GM19193 (cell line): ENCODE measurements around the gene SLC7A1.

Experiments
- POLR2A ChIP-seq: IDR thresholded peaks from 4 replicates; pipeline ENCODE4 v1.6.1; 2011; ENCODE audit not compliant: insufficient read depth, insufficient read length; ENCODE audit errors: extremely low read depth

SLC7A1 gene

DNA sequence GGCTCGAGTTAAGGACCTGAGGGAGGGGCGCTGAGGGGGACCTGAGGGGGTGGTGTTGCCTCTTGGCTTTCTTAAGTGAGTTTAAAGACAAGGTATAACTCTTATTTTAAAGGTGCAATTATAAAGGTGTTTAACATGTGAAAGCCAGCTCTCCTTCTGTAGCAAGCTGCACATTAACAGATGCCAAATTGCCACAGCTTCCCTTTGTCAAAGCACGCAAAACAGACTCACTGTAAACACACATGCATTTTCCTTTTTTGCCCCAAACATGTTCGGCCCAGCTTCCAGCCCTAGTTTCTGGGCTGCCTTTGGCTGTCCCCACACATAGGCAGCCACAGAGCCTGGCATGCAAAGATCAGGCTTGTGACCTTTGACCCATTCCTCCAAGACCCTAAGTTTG, 111.9 kb downstream of the SLC7A1 start:
- TF ChIP-seq POLR2A = no peak

DNA sequence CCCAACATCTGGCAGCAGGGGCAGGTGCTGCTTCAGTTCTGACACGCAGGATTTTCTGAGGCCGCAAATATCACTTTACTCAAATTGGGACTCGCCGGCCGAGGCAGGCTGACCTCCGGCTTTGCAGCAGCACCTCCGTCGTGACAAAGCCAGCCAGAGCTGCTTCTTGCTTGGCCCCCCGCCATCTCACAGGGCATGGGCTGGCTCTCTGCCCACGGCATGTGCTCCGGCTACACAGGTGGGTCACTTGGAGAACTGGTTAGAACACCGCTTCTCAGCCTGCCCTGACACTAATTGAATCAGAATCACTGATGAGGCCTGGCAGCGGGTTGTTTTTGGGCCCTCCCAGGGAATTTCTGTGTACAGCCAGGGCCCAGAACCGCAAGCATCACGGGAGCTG, 112.3 kb downstream of the SLC7A1 start:
- TF ChIP-seq POLR2A = no peak

DNA sequence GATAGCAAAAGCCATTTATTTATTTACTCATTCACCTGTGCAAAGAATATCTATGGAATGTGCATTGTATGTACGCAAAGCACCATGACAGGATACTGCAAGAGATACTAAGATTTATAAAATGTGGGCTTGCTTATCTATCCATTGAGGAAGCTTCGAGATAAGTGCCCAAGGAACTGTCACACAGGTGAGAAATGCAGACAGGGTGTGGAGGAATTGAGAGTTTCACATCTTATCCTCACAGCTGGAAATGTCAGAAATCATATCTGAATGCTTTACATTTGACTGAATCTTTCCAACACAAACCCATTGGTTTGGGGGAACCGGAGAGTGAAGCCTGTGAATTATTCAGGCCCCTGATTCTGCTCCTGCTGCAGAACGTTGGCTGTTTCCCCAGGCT, 113.0 kb downstream of the SLC7A1 start:
- TF ChIP-seq POLR2A = no peak

DNA sequence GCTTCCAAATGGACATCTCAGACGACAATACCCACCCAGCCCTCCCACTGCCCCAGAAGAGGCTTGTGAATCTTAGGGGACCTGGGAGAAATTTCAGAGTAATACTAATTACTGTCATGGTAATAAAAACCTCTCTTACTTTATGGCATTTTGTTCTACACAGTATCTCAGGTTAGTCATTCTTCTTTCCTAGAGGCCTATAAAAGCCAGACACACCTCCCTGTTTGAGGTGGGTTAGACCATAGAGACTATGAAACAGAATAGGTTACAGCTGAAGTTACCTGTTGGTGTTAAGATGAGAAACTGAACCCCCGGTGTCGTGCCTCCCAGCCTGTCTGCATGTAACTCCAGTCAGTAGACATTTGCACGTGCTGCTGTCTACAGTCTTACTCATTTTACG, 113.9 kb downstream of the SLC7A1 start:
- no peak for TF ChIP-seq POLR2A

DNA sequence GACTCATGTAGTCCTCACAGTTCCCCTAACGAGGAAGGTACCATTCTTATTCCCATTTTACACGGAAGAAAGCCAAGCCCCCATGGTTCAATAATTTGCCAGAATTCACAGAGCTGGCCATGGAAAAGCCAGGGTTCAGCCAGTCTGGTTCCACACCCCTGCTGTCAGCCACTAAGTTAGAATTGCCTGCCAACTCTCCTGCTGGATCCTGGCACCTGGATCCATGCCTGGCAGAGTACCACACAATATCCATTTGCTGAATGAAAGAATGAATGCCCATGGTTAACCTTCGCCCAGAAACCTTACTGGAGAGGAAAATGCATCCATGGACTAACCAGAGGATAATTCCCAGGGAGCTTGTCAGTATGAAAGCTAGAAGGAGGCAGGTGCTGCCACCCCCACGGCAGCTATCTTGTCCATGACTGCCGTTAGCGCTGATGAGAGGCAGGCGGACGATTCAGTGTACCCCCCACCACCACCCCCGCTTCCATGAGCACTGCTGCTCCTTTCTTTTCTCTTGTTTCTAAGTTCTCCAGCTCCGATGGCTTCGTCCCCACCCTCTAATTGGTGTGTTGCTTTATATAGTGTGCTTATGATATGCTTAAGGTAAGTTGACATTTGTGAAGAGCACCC, 114.5 kb downstream of the SLC7A1 start:
- no peak for TF ChIP-seq POLR2A

DNA sequence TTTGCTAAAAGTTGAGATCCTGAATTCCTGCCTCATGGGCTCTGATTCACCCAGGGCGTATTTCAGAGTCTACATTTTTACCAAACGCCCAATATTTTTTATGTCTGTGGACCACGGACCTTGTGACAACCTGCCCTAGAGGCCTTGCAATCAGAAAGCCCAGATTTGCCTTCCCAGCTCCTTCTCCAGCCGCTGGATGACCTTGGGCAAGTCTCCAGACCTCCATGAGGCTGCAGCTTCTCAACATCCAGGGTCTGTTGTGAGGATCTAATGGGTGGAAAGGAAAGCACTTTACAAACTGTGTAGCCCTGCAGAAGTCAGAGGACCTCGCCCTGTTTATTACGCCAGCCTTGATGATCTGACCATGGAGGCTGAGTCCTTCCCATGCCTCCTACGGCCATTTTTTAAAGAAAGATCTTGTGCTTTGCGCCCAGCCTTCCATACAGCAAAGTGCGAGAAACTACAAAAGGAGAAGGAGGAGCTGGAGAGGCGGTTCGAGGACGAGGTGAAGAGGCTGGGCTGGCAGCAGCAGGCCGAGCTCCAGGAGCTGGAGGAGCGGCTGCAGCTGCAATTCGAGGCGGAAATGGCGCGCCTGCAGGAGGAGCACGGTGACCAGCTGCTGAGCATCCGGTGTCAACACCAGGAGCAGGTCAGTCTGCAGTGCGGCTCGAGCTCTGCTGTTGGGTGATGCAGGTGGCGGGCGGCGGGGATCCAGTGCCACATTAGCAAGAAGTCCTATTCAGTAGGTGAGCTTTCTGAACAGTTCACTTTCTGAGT, 115.6 kb downstream of the SLC7A1 start:
- no peak for TF ChIP-seq POLR2A

DNA sequence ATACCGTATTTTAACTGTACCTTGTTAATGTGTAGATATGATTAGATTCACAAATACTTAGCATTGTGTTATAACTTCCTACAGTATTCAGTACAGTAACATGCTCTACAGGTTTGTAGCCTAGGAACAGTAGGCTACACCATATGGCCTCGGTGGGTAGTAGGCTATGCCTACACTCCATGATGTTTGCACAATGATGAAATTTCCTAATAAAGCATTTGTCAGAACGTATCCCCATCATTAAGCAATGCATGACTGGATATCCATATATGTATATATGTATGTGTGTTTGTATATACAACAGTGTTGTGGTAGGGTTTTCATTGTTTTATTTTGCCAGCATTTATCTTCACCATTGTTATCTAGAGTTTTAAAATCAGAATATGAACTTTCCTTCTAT, 119.4 kb downstream of the SLC7A1 start:
- TF ChIP-seq POLR2A = no peak

DNA sequence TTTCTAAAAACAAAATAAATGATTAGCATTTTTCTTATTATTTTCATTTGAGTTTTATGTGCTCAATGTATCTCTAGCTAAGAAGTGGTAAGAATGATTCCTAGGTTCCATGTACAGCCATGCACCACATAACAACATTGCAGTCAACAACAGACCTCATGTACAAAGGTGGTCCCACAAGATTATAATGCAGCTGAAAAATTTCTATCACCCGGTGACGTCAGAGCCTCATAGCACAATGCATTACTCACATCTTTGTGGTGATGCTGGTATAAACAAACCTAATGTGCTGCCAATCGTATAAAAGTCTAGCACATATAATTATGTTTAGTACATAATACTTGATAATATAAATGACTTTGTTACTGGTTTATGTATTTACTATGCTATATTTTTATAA, 120.5 kb downstream of the SLC7A1 start:
- no peak for TF ChIP-seq POLR2A

DNA sequence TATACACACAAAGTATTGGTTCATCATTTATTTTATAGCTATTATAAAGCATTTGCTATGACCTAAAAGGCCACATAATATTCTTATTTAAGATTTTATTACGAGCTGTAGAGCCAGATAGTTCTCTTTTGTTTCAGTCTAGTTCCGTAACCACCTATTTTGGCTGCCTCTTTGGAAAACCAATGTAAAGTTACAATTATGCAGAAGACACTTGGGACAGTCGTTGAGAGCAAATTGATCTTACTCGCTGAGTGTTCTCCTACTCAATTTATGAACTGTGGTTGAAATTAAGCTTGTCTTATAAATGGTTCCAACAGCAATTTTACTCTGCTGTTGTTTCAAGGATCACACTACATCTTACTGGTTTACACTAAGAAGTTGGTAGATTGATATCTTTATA, 122.3 kb downstream of the SLC7A1 start:
- TF ChIP-seq POLR2A = no peak

DNA sequence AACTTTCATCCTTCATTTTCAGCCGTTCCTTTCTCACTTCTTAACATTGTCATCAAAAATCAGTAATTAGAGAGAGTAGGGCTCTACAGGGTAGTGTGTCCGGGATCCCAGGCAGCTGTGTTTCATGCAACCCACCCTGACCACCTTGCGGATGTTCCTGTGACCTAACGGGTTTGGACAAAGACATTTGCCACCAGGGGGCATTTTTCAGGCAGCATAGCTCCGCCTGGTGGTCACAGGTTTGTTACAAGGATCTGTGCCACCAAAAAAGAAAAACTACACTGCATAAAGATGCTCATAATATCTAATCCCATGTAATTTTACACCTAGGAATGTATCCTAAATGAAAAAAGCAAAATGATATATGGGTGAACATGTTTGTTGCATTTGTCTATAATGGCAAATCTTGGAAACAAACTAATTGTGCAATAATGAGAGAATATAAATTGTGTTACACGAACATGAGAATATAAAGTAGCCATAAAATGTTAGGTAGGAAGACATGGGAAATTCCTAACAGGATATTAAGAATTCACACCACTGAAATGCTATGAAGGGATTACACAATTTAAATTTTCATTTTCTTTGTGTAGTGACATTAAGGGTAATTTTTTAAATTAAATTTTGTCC, 123.0 kb downstream of the SLC7A1 start:
- no peak for TF ChIP-seq POLR2A

DNA sequence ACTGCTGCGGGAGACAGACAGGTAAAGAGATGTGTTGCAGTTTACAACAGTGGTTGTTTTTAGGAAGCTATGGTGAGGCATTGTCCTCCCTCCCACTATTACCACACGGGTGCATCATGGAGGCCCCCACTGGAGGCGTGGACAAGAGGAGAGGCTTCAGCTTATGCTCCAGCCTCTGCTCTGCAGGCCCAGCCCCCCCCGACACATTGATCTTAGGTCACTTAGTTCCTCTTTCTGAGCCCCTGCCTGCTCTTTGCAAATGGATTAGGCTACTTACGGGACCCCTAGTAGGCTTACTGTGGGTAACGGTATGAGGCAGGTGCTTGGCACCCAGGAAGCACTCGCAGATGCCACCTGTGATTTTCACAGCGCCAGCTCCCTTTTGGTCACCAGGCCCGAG, 123.9 kb downstream of the SLC7A1 start:
- no peak for TF ChIP-seq POLR2A

DNA sequence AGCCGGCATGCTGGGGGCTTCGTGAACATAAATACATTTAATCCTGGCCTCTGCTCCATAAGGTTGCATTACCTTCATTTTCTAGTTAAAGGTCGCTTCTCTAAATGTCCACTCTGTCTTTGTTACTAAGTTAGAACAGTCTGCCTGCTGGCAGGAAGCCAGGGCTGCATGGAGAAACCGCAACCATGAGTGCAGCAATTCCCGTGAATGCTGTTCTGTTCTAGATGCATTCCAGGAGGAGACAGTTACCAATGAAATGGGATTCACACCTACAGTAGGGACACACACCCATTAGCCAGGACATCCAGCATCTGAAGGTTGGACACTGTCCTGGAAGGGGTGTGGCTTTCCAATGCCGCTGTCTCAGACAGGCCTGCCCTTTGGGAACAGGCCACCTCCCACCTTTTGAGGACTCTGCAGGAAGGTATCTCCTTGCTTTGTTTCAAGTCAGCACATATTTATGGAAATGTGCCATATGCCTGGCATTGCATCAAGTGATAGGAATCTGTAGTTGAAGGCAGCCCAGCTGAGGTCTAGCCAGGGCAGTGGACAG, 129.7 kb downstream of the SLC7A1 start:
- no peak for TF ChIP-seq POLR2A

DNA sequence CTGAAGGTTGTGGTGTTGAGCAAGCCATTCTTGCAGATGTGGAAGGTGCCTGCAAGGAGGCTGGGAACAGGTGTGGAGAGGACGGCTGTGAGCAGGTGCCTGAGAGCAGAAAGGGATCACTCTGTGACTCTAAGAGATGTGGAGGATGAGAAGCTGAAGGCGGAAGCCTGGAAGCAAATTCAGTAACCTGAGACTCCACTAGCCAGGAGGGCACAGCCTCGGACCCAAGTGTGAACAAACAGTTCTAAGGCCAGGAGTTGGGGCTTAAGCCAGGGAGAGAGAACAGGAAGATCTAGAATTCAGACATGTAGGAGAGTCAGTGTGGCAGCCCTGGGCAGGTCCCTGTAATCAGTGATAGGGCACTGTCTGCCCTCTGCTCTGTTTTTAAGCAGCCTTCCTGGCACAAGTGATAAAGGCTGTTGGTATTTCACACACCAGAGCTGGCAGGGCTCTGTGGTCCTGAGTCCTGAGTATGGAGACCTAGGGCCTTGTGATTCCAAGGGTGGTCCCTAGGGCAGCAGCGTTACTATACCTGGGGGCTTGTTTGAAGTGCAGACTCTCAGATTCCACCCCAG, 131.3 kb downstream of the SLC7A1 start:
- no peak for TF ChIP-seq POLR2A

DNA sequence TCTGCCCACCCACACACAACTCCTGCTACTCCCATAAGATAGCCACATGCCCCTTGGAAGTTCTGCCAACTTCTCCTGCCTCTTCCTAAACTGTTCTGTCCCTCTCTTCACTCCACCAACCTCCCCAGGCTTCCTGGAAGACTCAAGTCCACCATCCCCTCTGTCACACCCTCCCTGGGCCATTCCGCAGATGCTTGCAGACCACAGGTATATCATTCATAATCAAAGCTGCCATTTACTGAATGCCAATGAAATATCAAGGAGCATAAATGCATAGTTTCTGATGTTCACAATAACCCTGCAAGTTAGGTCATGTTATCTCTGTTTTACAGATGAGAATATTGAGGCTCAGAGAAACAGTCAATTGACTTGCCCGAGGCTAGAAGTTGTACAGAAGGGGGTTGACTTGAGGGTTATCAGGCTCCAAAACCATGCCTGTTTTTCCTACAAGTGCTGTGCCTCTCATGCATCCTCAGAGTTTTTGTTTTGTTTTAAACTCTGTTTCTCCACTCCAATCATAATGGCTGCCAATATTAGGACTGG, 135.6 kb downstream of the SLC7A1 start:
- TF ChIP-seq POLR2A = no peak
